Progenitor cell of endocrine pancreas (in vitro differentiated cells): ENCODE data around the gene ADAMTSL5. TPM values are rescaled to one million over a fixed set of nuclear protein-coding genes. Genes with fewer than 3 reads are reported as not detected.

Experiments
- DNase-seq: peaks from one replicate; pipeline ENCODE4 v3.0.0; 2021; ENCODE audit warnings: low spot score; ENCODE audit not compliant: unreplicated experiment
- H3K27ac Mint-ChIP-seq: 2 replicates; pipeline ENCODE4 v1.8.0; 2021; ENCODE audit warnings: mild to moderate bottlenecking, moderate library complexity, mixed read lengths
- H3K27me3 Mint-ChIP-seq: 2 replicates; pipeline ENCODE4 v1.8.0; 2021; ENCODE audit warnings: mixed read lengths
- H3K36me3 Mint-ChIP-seq: 2 replicates; pipeline ENCODE4 v1.8.0; 2022; ENCODE audit warnings: mixed read lengths; ENCODE audit not compliant: insufficient read depth
- H3K4me1 Mint-ChIP-seq: 2 replicates; pipeline ENCODE4 v1.8.0; 2021; ENCODE audit warnings: low read depth, mixed read lengths
- H3K4me3 Mint-ChIP-seq: 2 replicates; pipeline ENCODE4 v1.8.0; 2021; ENCODE audit warnings: low read depth, mild to moderate bottlenecking, moderate library complexity, mixed read lengths
- H3K9me3 Mint-ChIP-seq: 2 replicates; pipeline ENCODE4 v1.8.0; 2021; ENCODE audit warnings: low read depth, mixed read lengths
- total RNA-seq: library from RNA; stranded (reverse); gene quantifications from 2 replicates; pipeline ENCODE4 v1.2.1, GENCODE V29; 2021
- TF ChIP-seq, protein P1 (sequence below): fragments of 200-600 bp; sonication (generic); IDR thresholded peaks from one replicate; pipeline ENCODE4 v1.5.0; 2021; ENCODE audit warnings: antibody characterized with exemption, mild to moderate bottlenecking; ENCODE audit not compliant: unreplicated experiment

ADAMTSL5 gene
- total RNA-seq, 1 donor from 2014 or later, result 2.3 TPM

DNA sequence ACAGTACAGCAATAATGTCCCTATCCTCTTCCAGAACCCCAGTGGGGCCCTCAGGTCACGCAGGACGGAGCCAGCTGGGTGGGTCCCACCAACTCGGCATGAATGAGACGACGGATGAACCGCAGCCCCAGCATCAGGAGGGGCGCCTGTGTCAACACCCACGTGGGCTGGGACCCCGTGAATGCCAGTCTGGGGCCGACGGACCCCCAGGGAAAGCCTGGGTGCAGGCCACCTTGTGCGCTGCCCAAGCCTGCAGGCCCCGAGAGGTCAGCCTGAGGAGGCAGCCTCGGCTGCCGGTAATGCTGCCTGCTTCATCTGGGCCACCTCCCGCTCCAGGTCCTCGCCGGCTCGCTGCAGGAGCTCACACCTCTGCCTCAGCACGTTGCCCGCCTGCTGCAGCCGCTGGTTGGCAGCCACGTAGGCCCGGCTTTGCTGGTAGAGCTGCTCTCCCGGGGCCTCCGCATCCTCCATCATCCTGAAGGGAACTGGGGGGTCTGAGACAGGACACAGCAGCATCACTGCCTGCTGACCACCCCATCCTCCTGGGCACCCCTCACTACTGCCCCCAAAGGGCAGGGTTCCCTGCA lies 38.0 kb downstream of the ADAMTSL5 start:
- Mint-ChIP-seq H3K27me3 (peaks cover 22% of the 10 kb centered on the region), H3K36me3 (peaks cover 3% of the 10 kb centered on the region), H3K4me1 (peaks cover 8% of the 10 kb centered on the region), H3K27ac (no peak overlapping the region), H3K4me3 (no peak overlapping the region), H3K9me3 (no peaks in the 10 kb centered on the region)
- DNase-seq, result no peak
- TF ChIP-seq, protein P1, sequence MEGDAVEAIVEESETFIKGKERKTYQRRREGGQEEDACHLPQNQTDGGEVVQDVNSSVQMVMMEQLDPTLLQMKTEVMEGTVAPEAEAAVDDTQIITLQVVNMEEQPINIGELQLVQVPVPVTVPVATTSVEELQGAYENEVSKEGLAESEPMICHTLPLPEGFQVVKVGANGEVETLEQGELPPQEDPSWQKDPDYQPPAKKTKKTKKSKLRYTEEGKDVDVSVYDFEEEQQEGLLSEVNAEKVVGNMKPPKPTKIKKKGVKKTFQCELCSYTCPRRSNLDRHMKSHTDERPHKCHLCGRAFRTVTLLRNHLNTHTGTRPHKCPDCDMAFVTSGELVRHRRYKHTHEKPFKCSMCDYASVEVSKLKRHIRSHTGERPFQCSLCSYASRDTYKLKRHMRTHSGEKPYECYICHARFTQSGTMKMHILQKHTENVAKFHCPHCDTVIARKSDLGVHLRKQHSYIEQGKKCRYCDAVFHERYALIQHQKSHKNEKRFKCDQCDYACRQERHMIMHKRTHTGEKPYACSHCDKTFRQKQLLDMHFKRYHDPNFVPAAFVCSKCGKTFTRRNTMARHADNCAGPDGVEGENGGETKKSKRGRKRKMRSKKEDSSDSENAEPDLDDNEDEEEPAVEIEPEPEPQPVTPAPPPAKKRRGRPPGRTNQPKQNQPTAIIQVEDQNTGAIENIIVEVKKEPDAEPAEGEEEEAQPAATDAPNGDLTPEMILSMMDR, result no peak

DNA sequence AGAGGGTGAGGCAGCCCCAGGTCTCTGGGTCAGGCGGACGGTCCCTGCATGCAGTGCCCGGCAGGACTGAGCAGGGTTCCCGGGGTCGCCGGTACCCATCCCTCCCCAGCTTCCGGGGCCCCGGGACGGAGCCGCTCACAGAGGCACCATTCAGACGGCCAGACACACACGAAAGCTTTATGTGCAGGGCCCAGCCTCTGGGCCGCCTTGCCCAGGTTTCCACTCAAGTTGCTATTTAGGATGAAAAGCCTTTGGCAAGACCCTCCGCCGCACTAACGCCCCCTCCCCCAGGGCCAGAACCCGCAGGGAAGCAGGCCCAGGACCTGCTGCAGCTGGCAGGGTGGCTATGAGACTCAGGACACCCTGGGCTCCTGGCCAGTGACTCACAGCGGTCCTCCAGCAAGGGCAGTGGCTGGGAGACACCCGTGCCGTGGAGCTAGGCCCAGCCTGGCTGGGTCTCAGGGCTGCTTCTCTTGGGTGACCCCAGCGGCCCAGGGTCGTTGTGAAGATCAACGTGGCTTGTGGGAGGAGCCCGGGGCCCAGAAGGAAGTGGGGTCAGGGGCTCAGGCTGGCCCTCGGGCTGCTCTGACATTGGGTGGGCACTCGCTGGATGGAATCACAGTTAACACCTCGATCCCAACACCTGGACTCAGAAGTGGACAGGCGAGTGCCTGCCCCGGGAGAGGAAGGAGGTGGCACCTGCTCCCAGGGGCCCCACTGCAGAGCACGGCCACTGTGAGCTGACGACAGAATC lies 38.6 kb downstream of the ADAMTSL5 start:
- no peak overlapping the region for H3K27ac Mint-ChIP-seq
- TF ChIP-seq, protein P1, result no peak
- no peaks in the 10 kb centered on the region for H3K9me3 Mint-ChIP-seq
- peaks cover 2% of the 10 kb centered on the region for H3K36me3 Mint-ChIP-seq
- peaks cover 7% of the 10 kb centered on the region for H3K4me1 Mint-ChIP-seq
- peaks cover 22% of the 10 kb centered on the region for H3K27me3 Mint-ChIP-seq
- no peak overlapping the region for H3K4me3 Mint-ChIP-seq
- no peak for DNase-seq

DNA sequence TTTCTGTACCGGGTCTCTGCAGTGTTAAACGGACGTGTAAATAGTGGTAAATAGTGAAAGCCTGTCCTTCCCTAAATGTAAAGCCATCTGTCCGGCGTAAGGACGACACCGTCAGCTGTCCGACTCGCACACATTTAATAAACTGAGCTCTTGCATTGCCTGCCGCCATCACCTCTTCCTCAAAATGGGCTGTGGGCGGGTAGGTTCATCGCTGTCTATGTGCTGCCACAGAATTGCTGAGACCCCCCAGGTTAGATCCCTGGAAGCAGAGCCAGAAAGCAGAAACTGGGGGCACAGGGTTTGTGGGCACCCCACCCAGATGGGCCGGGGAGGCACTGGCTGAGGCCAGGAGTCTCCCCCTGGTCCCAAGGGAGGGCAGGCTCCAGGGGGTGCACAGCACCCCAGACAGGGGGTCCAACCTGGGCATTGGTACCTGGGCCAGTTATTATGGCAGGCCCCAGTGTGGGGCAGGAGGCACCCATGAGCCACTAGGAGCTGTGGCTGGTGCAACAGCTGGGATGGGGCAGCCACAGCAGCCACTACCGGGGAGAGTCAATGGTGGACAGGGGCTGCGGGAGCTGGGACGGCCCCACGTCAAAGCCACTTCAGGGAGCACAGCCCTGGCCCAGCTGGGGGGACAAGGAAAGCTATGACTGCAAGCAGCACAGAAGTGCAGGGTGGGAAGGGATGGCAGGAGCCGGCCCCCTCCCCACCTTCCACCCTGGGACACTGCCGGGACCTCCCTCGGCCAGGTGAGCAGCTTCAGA lies 39.6 kb downstream of the ADAMTSL5 start:
- Mint-ChIP-seq H3K4me1 (peaks cover 3% of the 10 kb centered on the region), H3K27me3 (peaks cover 22% of the 10 kb centered on the region), H3K36me3 (no peaks in the 10 kb centered on the region), H3K4me3 (no peak overlapping the region), H3K27ac (no peak overlapping the region), H3K9me3 (no peaks in the 10 kb centered on the region)
- DNase-seq, result no peak
- TF ChIP-seq, protein P1, result no peak

DNA sequence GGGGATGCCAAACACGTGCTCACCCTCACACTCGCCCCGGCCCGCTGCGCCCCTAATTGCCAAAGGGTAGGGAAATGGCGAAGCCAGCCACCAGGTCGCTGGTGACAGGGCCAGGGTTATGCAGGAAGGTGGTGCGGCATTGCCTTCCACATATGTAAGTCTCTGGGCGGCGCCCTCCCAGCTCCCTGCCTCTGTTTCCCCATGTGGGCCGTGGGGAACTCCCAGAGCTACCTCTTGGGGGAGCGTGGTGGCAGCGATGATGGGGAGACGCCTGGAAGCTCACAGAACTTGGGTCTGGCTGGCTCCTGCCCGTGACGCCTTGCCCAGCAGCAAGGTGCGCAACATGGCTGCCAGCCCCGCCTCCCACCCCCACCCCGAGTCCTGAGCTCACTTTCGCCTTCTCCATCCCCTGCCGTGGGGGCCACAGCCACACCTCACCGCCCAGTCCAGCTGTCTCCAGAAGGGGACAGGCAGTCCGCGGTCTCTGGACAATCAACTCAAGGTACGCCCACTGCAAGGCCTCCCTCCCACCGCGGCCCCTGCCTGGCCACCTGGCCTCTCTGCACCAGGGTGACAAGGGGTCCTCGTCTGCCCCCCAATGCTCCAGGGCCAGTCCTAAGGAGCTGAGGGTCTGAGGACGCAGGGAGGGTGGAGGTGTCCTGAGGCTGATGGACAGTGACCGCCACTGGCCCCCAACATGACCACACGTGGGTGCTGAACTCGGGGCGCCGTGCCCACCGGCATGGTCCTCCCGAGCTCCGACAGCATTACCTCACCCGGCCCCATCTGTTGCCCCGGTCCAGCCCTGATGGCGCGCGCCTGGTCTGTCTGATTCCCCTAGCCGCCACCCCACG lies 40.4 kb downstream of the ADAMTSL5 start:
- DNase-seq, result no peak
- Mint-ChIP-seq H3K36me3 (no peaks in the 10 kb centered on the region), H3K4me3 (no peak overlapping the region), H3K9me3 (no peaks in the 10 kb centered on the region), H3K27me3 (peaks cover 22% of the 10 kb centered on the region), H3K4me1 (peaks cover 2% of the 10 kb centered on the region), H3K27ac (no peak overlapping the region)
- TF ChIP-seq, protein P1, result no peak
